Measurements from ENCODE around the gene IREB2.
"Not testable (repeated sequence)": the region's sequence is repeated elsewhere in the genome, so short reads cannot be mapped to it uniquely, and the experiment has no call there.

- TF ChIP-seq CTCF (IDR thresholded peaks at IDR 0.05 in 4 of 5, conservative IDR thresholded peaks at IDR 0.05 in 1 of 5); POLR2A (IDR thresholded peaks at IDR 0.05): not testable (repeated sequence)
Observed at GRCh38 chr15:78404796-78405195, 33.2 kb upstream of the IREB2 start.

Data from gastrocnemius medialis (tissue), 4 donors.